Cerebellar cortex (tissue), 1 donor: ENCODE results near the gene MTCH2.
A peak's percentile ranks its signal among the peaks of the same experiment; 100 is the strongest.

Source experiments
- DNase-seq: peaks from one replicate; pipeline ENCODE4 v3.0.0-alpha.2; 2015; ENCODE audit warnings: low spot score

The MTCH2 gene

DNA sequence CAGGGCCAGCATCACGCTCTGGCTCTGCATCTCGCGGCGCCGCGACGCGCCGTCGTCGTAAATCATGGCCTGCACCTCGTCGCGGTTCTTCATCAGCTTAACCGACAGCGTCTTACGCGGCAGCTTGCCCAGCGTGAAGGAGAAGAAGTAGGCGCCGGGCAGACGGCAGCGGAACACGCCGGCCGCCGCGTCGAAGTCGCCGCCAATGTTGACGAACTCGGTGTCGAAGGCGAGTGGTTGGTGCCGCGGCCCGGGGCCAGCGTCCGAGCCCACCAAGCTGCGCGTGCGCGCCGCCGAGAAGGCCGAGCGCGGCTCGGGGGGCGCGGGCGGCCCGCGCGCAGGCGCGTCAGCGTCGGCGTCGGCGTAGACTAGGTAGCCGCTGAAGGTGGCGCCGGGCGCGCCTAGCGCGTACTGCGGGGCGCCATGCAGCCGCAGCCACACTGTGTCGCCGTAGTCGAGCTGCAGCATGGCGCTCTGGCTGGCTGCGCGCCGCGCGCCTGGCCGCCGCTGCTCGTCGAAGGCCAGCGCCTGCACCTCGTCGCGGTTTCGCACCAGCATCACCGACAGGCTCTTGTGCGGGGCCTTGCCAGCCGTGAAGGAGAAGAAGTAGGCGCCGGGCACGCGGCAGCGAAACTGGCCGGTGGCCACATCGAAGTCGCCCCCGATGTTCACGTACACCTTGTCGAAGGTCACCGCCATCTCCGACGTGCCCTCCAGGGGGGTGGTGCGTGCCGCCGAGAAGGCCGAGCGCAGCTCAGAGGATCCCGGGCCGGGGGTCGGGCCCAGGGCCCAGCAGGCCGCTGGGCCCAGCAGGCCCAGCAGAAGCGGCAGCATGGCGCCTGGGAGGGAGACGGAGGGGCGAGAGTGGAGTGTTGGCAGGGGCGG lies 52.1 kb downstream of the MTCH2 start:
- no peak for DNase-seq

DNA sequence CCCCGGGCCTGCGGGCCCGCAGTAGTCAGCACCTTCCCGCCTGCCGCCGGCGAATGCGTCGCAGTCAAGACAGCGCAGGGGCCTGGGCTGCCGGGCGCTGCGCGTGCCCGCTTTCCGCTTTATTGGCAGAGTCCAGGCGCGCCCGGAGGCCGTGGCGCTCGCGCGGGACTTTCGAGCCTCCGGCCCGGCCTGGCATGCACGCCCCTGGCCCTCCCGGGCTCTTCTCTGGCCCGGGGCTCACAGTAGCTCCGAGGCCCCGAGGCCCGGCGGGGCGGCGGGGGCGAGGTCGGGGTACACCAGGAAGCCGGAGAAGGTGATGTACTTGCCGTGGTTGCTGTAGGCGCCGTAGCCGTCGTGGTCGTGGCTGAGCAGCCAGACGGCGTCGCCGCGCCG lies 52.8 kb downstream of the MTCH2 start:
- DNase-seq: no peak

DNA sequence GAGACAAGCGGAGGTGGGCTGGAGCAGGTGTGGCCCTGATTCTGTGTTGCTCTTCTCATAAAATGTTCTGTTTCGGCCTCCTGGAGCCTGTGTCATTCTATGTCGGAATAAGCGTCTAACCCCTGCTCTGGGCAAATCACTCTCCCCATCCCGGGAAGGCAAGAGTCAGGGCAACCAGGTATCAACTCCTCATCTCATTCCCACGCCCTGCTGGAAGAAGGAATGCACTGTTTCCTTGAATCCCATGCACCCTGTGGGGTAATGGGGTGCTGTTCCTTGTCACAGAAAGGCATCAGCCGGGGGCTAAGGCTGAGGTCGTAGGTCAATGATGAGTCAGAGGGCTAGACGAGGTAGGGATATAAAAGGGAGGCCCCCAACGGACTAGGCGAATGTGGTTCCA lies 53.2 kb downstream of the MTCH2 start:
- DNase-seq: no peak

DNA sequence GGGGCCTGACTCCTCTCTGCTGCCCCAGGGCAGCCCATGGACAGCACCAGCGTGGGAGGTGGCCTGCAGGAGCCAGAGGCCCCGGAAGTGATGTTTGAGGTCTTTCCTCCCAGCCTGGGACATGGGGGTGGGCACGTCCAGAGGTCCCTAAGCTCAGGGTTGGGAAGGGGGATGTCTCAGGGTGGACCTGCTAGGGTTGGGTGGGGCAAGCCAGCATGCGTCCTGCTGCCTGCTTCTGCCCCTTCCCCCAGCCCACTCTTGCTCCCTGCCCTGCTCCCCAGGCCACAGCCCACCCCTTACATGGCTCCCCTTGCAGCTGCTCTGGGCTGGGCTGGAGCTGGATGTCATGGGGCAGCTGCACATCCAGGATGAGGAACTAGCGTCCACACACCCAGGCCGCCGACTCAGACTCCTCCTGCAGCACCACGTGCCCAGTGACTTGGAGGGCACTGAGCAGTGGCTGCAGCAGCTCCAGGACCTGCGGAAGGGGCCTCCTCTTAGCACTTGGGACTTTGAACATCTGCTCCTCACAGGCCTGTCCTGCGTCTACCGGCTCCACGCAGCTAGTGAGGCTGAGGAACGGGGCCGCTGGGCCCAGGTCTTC lies 54.5 kb downstream of the MTCH2 start:
- no peak for DNase-seq

DNA sequence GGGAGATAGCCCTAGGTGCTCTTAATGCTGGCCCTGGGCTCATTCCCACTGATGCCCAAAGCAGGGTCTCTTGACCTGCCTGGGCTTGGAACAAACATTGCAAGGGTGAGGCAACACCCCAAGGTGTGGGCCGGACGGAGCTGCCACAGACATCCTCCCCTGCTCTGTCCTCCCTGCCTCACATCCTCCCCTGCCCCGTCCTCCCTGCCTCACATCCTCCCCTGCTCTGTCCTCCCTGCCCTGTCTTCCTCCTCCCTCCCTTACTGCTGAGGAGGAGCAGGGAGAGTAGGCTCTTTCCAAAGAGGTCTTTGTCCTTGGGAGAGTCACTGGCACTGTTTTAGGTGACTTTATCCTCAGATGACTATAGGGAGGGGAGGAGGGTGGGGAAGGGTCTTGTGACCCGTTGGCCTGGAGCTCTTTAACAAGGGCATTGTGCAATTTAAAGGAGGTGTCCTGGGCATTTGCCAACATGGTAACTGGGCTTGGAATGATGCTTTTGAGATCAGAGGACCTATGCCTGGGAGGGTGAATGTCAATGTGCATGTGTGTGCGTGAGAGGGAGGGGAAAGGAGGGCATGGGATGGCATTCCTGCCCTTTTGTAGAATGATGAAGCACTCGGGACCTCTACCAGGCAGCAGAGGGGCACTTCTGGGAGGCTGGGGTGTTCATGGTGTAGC lies 55.2 kb downstream of the MTCH2 start:
- DNase-seq: no peak

DNA sequence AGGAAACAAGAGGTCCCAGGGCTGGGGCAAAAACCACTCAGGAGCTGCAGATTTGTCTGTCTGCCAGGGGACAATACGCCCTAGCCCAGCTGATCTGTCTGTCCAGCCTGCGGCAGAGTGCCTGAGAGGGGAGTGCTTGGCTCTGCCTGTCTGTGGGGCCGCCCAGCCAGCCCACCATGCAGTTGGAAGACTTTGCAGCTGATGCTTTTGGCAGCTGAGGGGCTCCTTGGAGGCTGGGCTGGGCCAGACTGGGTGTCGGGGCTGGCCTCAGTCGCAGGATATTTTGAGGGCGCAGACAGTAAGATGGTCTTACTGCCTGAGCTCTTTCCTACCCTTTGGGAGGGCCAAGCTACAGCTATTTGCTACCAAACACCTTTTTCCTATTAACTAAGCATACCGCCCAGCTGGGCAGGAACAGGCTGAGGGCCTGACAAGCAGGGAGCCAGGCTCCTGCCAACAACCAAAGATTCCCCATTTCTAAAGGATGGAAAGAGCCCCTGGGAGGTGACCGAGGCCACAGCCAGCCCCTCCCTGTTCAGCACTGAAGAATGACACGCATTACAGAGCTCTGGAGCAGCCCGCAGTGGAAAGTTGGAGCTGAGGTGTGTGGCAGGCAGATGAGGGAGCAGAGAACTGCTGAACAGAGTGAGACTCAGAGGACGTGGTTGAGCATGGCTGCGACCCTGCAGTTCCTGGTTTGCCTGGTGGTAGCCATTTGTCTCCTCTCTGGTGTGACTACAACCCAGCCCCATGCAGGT lies 56.1 kb downstream of the MTCH2 start, which contains the start of gene FAM180B:
Gene FAM180B (plus strand): TSS at position 581 of the 758 bp plus-strand sequence. CDS start 91 bp downstream, at position 672.
- peak; percentile 51 for DNase-seq

DNA sequence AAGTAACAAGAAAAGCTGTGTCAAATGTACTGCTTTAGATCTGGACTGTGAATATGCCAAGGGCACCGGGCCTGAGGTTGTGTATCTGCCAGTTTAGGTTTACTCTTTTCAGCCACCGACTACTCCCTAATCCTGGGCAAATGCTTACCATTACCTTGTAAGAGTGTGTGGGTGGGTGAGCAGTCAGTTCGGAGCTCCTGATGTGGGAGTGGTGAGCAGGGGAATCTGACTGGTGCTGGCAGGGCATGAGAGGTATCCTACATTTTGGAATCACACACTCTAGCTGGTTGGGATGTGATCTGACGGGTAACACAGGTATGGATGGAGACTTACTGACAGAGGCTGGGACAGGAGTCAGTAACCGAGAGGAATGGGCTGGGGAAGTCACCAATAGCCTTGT lies 58.5 kb downstream of the MTCH2 start:
- DNase-seq: no peak

DNA sequence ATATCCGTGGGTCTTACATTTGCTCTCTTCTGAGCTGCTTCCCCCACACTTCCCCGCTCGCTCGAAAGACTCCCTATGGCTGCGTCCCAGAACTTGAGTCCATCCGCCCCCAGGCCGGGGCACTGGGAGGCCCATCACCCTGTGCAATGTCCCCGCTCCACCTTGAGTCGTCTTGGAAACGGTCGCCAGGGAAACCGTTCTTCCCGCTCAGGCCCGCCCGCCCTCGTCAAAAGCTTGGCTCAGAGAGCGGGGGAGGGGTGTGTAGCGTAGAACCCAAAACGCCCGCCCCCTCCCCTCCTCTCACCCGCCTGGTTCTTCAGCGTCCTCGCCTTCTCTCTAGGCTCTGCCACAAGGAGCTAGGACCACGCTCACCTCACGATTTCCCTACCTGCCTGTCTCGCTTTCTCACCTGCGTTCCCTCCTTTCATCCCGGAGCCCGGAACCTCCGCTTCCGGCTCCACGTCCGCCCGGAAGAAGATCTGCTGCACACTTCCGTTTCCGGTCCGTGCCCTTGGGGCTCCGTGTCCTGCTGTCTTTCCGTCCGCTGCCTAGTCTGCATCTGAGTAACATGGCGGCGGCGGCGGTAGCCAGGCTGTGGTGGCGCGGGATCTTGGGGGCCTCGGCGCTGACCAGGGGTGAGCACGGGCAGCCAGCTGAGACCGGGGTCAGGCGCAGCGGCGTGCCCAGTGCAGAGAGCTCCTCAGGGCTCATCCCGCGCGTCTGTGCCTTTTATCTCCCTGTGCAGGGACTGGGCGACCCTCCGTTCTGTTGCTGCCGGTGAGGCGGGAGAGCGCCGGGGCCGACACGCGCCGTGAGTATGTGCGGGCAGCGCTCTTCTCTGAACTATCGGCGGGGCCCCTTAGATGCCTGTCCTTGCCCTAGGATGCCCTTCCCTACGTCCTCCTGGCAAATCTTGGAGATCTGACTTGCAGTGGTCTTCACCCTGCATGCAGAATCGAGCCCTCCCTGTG lies 63.5 kb downstream of the MTCH2 start, which contains the start of the genes KBTBD4 and NDUFS3:
Gene KBTBD4 (minus strand): TSS at position 447 of the 971 bp plus-strand sequence. CDS start 19 bp downstream, at position 428.
Gene NDUFS3 (plus strand): TSS at position 551 of the 971 bp plus-strand sequence. CDS start 18 bp downstream, at position 569.
- DNase-seq: peak; percentile 93

DNA sequence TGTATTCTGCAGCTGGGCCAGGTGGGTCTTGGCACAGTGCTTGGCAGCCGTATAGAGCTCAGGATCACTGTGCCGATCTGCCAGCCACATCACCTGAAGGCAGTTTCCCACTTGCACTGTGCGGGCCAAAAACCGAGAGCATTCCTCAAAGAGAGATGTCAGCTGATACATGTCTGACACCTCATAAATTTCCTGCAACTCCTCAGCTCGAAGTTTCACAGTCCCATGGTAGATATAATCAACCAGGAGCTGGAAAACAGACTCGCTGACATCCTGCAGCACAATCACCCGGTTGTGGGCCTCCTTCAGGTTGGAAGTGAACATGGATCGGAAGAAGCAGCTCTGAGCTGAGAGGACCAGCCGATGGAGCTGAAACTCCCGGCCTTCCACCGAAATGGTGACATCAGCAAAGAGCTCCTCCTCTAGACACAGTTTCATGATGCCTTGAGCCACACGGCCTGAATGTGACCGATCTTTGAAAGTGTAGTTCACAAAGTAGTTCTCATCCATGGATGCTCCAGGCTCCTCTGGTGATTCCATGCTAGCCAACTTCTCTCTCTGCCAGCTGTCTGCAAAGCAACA lies 64.8 kb downstream of the MTCH2 start:
- DNase-seq: peak; percentile 54

DNA sequence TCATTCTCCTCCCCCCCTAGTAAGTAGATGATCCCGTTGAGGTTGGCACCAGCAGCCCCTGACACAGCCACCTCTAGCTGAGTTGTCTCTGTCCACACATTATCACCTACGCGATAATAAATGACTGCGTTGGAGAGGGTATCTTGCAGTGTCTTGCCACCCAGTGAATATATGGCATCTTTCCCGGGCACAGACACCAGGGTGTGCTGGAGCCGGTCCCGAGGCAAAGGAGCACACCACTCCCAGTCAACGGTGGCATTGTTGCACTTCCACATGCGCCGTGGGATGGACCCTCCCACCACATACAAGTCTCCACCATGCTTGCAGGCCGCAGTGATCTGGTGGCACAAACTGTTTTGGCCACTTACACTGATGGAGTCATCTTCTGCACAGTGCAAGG lies 69.0 kb downstream of the MTCH2 start:
- DNase-seq: no peak

DNA sequence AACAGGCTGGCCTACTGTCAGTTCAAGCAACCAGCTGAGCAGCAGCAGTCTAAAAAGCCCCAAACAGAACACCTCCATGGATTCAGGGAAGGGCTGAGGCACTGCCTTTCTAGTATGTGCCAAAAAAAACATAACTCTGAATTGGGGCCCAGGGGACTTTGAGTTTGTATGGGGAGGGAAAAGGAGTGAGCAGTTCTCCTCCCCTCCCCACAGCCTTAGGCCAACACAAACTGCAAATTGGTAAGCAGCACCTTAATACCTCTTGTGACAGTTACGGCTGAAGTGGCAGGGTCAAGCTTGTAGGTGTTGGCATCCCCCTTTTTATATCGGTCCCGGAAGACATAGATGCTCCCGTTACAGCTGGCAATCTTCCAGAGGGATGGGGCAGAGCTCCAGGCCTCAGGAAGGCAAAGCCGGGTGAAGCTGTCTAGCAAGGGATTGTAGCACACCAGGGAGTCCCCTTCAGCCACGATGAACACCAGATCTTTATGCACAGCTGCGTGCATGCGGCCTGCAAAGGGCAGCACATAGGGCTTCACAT lies 69.6 kb downstream of the MTCH2 start:
- peak; percentile 42 for DNase-seq

DNA sequence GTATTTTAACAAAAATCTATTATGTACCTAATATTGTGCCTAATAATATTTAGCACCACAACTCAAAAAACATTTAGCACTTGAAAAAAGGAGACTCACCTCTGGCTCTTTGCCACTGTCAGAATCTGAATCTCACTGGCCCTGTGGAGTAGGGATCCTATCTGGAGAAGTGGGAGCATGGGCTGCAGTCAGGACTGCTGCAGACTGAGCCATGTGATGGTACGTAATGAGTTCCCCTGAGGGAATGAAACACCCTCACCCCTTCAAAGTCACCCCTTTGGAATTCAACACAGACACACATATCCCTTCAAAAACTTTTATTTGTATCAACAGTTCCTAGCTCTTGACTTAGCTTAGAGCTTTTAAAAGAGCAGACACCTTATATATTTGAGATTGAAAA lies 70.5 kb downstream of the MTCH2 start:
- DNase-seq: no peak

DNA sequence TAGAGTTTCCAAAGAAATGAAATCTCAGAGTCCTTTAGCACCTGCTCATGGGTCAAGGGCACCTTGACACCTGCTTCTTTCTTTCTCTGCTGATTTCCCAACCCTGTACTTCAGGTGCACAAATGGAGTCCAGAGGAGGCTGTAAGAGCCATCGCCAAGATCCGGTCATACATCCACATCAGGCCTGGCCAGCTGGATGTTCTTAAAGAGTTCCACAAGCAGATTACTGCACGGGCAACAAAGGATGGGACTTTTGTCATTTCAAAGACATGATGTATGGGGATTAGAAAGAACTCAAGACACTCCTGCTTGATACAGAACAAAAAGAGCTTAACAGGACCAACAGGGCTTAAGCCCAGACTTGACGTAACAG lies 71.0 kb downstream of the MTCH2 start:
- no peak for DNase-seq

DNA sequence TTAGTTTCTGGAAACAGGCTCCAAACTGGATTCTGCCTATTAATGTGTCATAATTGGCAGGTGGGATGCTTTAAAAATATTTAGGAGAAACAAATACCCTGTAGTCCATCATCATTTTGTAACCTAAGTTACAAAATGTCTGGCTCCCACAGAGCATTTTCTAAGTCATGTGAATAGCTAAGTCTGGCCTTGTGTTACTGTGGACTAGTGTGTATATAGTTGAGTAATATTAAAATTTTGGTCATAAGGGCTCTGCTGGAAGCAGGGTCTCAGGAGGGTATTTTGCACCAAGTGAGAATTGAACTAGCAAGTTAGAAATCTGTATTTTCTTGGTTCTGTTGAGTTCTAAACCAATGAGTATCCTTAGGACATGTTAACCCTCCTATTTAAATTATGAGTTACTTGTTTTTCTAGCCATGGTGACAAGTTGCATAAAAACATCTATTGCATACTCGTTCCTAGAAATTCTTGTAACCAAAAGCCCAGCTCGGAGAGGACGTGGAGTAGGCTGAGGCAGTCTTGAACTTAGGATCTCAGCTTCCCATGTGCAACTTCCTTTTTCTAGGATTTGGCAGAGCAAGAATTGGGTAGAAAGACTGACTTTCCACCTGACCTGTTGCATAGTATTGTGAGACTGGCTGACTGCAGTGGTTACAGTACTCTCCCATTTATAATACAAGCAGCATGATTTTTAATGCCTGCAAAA lies 71.6 kb downstream of the MTCH2 start:
- no peak for DNase-seq

DNA sequence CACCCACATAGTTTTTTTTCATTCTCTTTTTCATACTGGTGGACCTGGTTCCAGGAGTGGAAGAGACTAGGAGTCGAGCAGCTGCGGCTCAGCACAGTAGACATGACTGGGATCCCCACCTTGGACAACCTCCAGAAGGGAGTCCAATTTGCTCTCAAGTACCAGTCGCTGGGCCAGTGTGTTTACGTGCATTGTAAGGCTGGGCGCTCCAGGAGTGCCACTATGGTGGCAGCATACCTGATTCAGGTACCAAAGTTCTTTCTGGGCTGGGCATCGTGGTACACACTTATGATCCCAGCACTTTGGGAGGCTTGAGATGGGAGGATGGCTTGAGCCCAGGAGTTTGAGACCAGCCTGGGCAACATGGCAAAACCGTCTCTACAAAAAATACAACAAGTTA lies 72.7 kb downstream of the MTCH2 start:
- DNase-seq: no peak
